Lower leg skin (tissue), 3 donors: ENCODE measurements around the gene OSTC.

ENCODE experiments used
- POLR2A ChIP-seq, 2 donors: fragments of 450-650 bp; IDR thresholded peaks; one replicate each; pipeline ENCODE4 v1.6.1; 2016 to 2017; ENCODE audit warnings: antibody characterized with exemption in 2 of 2, mild to moderate bottlenecking in 1 of 2, moderate library complexity in 1 of 2
- TF ChIP-seq, protein P1 (sequence below), 3 donors: fragments of 450-650 bp; IDR thresholded peaks; one replicate each; pipeline ENCODE4 v1.5.1; 2016; ENCODE audit warnings: antibody characterized with exemption in 3 of 3, mild to moderate bottlenecking in 3 of 3, moderate library complexity in 2 of 3

DNA sequence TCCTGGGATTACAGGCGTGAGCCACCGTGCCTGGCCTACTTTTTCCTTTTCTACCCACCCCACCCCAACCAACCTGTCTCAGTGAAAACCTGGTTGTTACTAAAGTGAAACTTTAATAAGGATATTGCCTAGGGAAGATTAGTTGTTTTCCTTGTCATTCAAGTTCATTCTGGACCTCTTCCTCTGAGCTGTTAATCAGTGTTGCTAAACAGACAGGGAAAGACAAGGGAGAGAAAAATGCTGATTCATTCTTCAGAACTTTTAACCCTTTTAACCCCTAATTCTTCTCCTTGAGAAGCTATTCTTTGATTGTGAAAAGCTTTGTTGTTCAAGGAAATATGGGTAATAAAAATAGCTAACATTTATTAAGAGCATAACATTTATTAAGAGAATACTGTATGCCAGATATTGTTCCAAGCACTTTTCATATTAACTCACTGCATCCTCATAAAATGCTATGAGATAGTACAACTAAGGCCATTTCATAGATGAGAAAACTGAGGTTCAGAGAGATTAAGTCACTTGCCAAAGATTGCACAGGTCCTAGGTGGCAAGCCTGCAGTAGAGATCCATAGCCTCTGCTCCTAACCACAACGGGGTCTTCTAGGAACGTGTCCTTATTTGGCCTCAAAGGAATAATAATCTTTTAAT is 34.8 kb downstream of the OSTC start:
- TF ChIP-seq, protein P1, sequence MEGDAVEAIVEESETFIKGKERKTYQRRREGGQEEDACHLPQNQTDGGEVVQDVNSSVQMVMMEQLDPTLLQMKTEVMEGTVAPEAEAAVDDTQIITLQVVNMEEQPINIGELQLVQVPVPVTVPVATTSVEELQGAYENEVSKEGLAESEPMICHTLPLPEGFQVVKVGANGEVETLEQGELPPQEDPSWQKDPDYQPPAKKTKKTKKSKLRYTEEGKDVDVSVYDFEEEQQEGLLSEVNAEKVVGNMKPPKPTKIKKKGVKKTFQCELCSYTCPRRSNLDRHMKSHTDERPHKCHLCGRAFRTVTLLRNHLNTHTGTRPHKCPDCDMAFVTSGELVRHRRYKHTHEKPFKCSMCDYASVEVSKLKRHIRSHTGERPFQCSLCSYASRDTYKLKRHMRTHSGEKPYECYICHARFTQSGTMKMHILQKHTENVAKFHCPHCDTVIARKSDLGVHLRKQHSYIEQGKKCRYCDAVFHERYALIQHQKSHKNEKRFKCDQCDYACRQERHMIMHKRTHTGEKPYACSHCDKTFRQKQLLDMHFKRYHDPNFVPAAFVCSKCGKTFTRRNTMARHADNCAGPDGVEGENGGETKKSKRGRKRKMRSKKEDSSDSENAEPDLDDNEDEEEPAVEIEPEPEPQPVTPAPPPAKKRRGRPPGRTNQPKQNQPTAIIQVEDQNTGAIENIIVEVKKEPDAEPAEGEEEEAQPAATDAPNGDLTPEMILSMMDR (IDR thresholded peaks at IDR 0.05) = no peak
- no peak for TF ChIP-seq POLR2A (IDR thresholded peaks at IDR 0.05)
